ENCODE data around the gene DUS3L. TPM values are rescaled to one million over a fixed set of nuclear protein-coding genes. Genes with fewer than 3 reads are reported as not detected.

The DUS3L gene
- 42.6 and 43.1 TPM in 2 replicates for total RNA-seq
- long read RNA-seq, transcript DUS3L-201 (13 exons, 2,113 nt) = major isoform, 23 of 28 reads
- long read RNA-seq, partial matches to known transcripts = 2 of 28 reads
- long read RNA-seq, other reads (novel, unspliced or antisense) = 3 of 28 reads

- peak; percentile 90 for DNase-seq (ENCODE audit: low spot score, unreplicated experiment)
- H3K27ac Mint-ChIP-seq = peak within 1 kb of the TSS; percentile 100
- peaks cover 3% of the 10 kb centered on the region for H3K9me3 Mint-ChIP-seq (ENCODE audit: low read depth)
- H3K27me3 Mint-ChIP-seq = no peaks in the 10 kb centered on the region
- H3K4me3 Mint-ChIP-seq (ENCODE audit: low read depth) = peak within 1 kb of the TSS; percentile 100
- TF ChIP-seq, protein P1, sequence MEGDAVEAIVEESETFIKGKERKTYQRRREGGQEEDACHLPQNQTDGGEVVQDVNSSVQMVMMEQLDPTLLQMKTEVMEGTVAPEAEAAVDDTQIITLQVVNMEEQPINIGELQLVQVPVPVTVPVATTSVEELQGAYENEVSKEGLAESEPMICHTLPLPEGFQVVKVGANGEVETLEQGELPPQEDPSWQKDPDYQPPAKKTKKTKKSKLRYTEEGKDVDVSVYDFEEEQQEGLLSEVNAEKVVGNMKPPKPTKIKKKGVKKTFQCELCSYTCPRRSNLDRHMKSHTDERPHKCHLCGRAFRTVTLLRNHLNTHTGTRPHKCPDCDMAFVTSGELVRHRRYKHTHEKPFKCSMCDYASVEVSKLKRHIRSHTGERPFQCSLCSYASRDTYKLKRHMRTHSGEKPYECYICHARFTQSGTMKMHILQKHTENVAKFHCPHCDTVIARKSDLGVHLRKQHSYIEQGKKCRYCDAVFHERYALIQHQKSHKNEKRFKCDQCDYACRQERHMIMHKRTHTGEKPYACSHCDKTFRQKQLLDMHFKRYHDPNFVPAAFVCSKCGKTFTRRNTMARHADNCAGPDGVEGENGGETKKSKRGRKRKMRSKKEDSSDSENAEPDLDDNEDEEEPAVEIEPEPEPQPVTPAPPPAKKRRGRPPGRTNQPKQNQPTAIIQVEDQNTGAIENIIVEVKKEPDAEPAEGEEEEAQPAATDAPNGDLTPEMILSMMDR (IDR thresholded peaks at IDR 0.05; ENCODE audit: unreplicated experiment) = no peak
- peaks cover 19% of the 10 kb centered on the region for H3K36me3 Mint-ChIP-seq (ENCODE audit: insufficient read depth)
- peaks cover 6% of the 10 kb centered on the region for H3K4me1 Mint-ChIP-seq (ENCODE audit: low read depth)
These were observed at the start of gene DUS3L for GRCh38 chr19:5790559-5791520. Gene DUS3L (minus strand): TSS chr19:5791163. CDS start chr19:5791141, 22 bp downstream.

- DNase-seq (ENCODE audit: low spot score, unreplicated experiment) = no peak
- no peak within 1 kb of the TSS for H3K4me3 Mint-ChIP-seq (ENCODE audit: low read depth)
- no peaks in the 10 kb centered on the region for H3K36me3 Mint-ChIP-seq (ENCODE audit: insufficient read depth)
- TF ChIP-seq, protein P1 (IDR thresholded peaks at IDR 0.05; ENCODE audit: unreplicated experiment) = no peak
- H3K27me3 Mint-ChIP-seq = peaks cover 10% of the 10 kb centered on the region
- H3K9me3 Mint-ChIP-seq (ENCODE audit: low read depth) = no peaks in the 10 kb centered on the region
- no peak within 1 kb of the TSS for H3K27ac Mint-ChIP-seq
- H3K4me1 Mint-ChIP-seq (ENCODE audit: low read depth) = peaks cover 3% of the 10 kb centered on the region
These were observed 48.4 kb upstream of the DUS3L start, which contains the start of gene FUT6 for GRCh38 chr19:5839065-5840017. Gene FUT6 (minus strand): TSS chr19:5839702. CDS start chr19:5832567, 7,135 bp downstream.

DNA sequence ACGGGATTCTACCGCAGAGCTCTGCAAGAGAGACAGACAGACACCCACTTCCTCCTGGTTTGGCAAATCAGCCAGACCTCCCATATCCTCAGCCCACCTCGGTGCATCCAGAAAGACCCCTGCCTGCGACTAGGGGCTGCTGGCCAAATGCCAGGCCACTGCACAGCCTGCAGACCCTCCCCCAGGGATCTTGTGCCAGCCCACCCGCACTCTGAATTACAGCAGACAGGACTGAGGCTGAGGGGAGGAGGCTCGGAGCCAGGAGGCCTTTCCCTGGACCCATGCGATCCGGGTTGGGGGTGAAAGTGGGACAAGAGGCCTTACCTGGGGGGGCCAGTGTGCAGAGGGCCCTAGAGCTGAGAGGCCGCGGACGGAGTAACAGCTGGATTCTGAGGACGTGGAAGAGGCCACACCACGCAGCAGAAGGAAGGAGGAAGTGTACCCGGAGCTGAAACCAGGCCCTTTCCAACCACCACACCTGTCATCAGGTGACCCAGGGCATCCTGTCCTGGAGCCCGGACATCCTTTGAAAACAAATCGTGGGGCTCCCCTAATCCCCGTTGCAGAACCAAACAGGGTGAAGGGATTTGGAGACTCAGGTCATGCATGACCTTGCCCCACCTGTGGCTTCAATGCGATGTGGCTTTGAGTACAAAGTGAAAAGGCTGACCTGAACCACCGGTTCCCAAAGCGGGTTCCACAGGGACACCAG, 47.5 kb upstream of the DUS3L start:
- TF ChIP-seq, protein P1 (IDR thresholded peaks at IDR 0.05; ENCODE audit: unreplicated experiment) = no peak
- peaks cover 3% of the 10 kb centered on the region for H3K4me1 Mint-ChIP-seq (ENCODE audit: low read depth)
- H3K9me3 Mint-ChIP-seq (ENCODE audit: low read depth) = no peaks in the 10 kb centered on the region
- no peak overlapping the region for H3K27ac Mint-ChIP-seq
- H3K27me3 Mint-ChIP-seq = peaks cover 15% of the 10 kb centered on the region
- DNase-seq (ENCODE audit: low spot score, unreplicated experiment) = no peak
- no peak overlapping the region for H3K4me3 Mint-ChIP-seq (ENCODE audit: low read depth)
- no peaks in the 10 kb centered on the region for H3K36me3 Mint-ChIP-seq (ENCODE audit: insufficient read depth)

- no peaks in the 10 kb centered on the region for H3K9me3 Mint-ChIP-seq (ENCODE audit: low read depth)
- H3K4me3 Mint-ChIP-seq (ENCODE audit: low read depth) = no peak overlapping the region
- peaks cover 3% of the 10 kb centered on the region for H3K4me1 Mint-ChIP-seq (ENCODE audit: low read depth)
- H3K36me3 Mint-ChIP-seq (ENCODE audit: insufficient read depth) = no peaks in the 10 kb centered on the region
- TF ChIP-seq, protein P1 (IDR thresholded peaks at IDR 0.05; ENCODE audit: unreplicated experiment) = no peak
- H3K27ac Mint-ChIP-seq = peak overlapping the region; percentile 40
- no peak for DNase-seq (ENCODE audit: low spot score, unreplicated experiment)
- H3K27me3 Mint-ChIP-seq = peaks cover 15% of the 10 kb centered on the region
These were observed 46.9 kb upstream of the DUS3L start for GRCh38 chr19:5837761-5838352.

All from progenitor cell of endocrine pancreas (in vitro differentiated cells).